ENCODE results near the gene ANGPT4. TPM values are rescaled to one million over a fixed set of nuclear protein-coding genes. Genes with fewer than 3 reads are reported as not detected.
A peak's percentile ranks its signal among the peaks of the same experiment; 100 is the strongest.

The ANGPT4 gene
- total and polyA plus RNA-seq, 9 of the 15 experiments (the other 6 are each of a cell fraction or from before 2014, with no cell fraction given) = not detected

GRCh38 chr20:833450-834150 lies 82.5 kb downstream of the ANGPT4 start, which contains the start of gene FAM110A (continued):
- peak in 1 of 2 experiments; percentile 91; a peak in 2 of 4 replicates for TF ChIP-seq BCLAF1 (IDR thresholded peaks at IDR 0.05; ENCODE audit: borderline replicate concordance in 1 of 2, control insufficient read depth in 1 of 2, low read depth in 2 of 2, low read length in 1 of 2)
- peak; percentile 87 for TF ChIP-seq TCF7L2 (IDR thresholded peaks at IDR 0.05; ENCODE audit: low read depth, low read length)
- peak; percentile 92 for TF ChIP-seq JUND (IDR thresholded peaks at IDR 0.05; ENCODE audit: borderline replicate concordance, low read depth, low read length)
- no peak for TF ChIP-seq JUND (tag; IDR thresholded peaks at IDR 0.05; ENCODE audit: borderline replicate concordance, low read depth, low read length)
- no peak for TF ChIP-seq ZBTB43 (CRISPR knock-in tag; IDR thresholded peaks at IDR 0.05)
- TF ChIP-seq CCNT2 (IDR thresholded peaks at IDR 0.05; ENCODE audit: borderline replicate concordance, extremely low read depth, insufficient read length, low read depth, low read length) = peak; percentile 20
- peak; percentile 15 for TF ChIP-seq TBP (optimal IDR thresholded peaks at IDR 0.05; ENCODE audit: low read depth, low read length)
- TF ChIP-seq ID3 (CRISPR knock-in tag; IDR thresholded peaks at IDR 0.05) = no peak
- TF ChIP-seq ID3 (tag; IDR thresholded peaks at IDR 0.05) = peak; percentile 65; the same call in 1 of the 2 replicates
- TF ChIP-seq ZNF347 (CRISPR knock-in tag; IDR thresholded peaks at IDR 0.05; ENCODE audit: low read depth) = no peak
- no peak for TF ChIP-seq BCOR (IDR thresholded peaks at IDR 0.05)
- TF ChIP-seq PKNOX1 (IDR thresholded peaks at IDR 0.05) = 0 out of 2 replicates have a peak, but pooled peaks have one; percentile 41
- TF ChIP-seq AFF1 (IDR thresholded peaks at IDR 0.05; ENCODE audit: low read depth in 1 of 2, partially characterized antibody in 2 of 2) = no peak
- peak; percentile 70; the same call in 1 of the 2 replicates for TF ChIP-seq PHF8 (IDR thresholded peaks at IDR 0.05; ENCODE audit: borderline replicate concordance, low read length)
- peak; percentile 64; the same call in 1 of the 2 replicates for TF ChIP-seq SNIP1 (IDR thresholded peaks at IDR 0.05; ENCODE audit: low read depth)
- TF ChIP-seq ZNF263 (CRISPR knock-in tag; IDR thresholded peaks at IDR 0.05; ENCODE audit: borderline replicate concordance) = peak; percentile 34; the same call in 1 of the 2 replicates

Data from K562 (cell line).